Measurements from ENCODE around the gene REC8.

GRCh38 chr14:24224618-24225071 lies 52.8 kb downstream of the REC8 start:
- TF ChIP-seq POLR2A (IDR thresholded peaks at IDR 0.05) = no peak
- no peak for TF ChIP-seq CTCF (IDR thresholded peaks at IDR 0.05)

Measured in uterus (tissue), 2 donors.